Suprapubic skin (tissue), 4 donors: ENCODE results near the gene ID2. TPM values are rescaled to one million over a fixed set of nuclear protein-coding genes. Genes with fewer than 3 reads are reported as not detected.

ENCODE experiments used
- DNase-seq, 2 donors: peaks; one replicate each; pipeline ENCODE4 v3.0.0-alpha.2; 2019; ENCODE audit warnings: low spot score in 2 of 2
- H3K27ac ChIP-seq: fragments of 200-600 bp; sonication (generic); one replicate; pipeline ENCODE4 v1.5.1; 2019
- H3K27me3 ChIP-seq: fragments of 200-600 bp; sonication (generic); one replicate; pipeline ENCODE4 v1.5.1; 2019
- H3K36me3 ChIP-seq: fragments of 200-600 bp; sonication (generic); one replicate; pipeline ENCODE4 v1.5.1; 2019
- H3K4me1 ChIP-seq: fragments of 200-600 bp; sonication (generic); one replicate; pipeline ENCODE4 v1.5.1; 2019
- H3K4me3 ChIP-seq: fragments of 200-600 bp; sonication (generic); one replicate; pipeline ENCODE4 v1.5.1; 2019; ENCODE audit warnings: mild to moderate bottlenecking
- H3K9me3 ChIP-seq: fragments of 200-600 bp; sonication (generic); one replicate; pipeline ENCODE4 v1.5.1; 2019
- CTCF ChIP-seq, 2 donors: fragments of 200-600 bp in 1 of 2; fragments of 450-650 bp in 1 of 2; sonication (generic) in 1 of 2; IDR thresholded peaks; one replicate each; pipeline ENCODE4 v1.5.1; 2016 to 2019; ENCODE audit warnings: antibody characterized with exemption in 2 of 2, mild to moderate bottlenecking in 1 of 2, moderate library complexity in 1 of 2
- EP300 ChIP-seq: sonication (generic); formaldehyde crosslinking; IDR thresholded peaks from one replicate; pipeline ENCODE4 v1.6.1; 2017; ENCODE audit warnings: antibody characterized with exemption
- POLR2A ChIP-seq, 2 donors: fragments of 450-650 bp; IDR thresholded peaks; one replicate each; pipeline ENCODE4 v1.6.1; 2017; ENCODE audit warnings: antibody characterized with exemption in 2 of 2, mild to moderate bottlenecking in 2 of 2, moderate library complexity in 2 of 2
- POLR2AphosphoS5 ChIP-seq, 3 donors: sonication (generic); formaldehyde crosslinking; IDR thresholded peaks; one replicate each; pipeline ENCODE4 v1.6.1; 2017; ENCODE audit warnings: antibody characterized with exemption in 3 of 3
- WGBS: methylation state at CpG from one replicate; pipeline ENCODE4 v1.1.5; 2018; 5-methylcytosine and 5-hydroxymethylcytosine counted together
- total RNA-seq, 4 donors: library from RNA; depleted of rRNA; stranded (reverse); fragments of >200 nt; gene quantifications; one replicate each; pipeline ENCODE4 v1.1.0, GENCODE V29; 2016

The ID2 gene
- total RNA-seq, 4 donors from 2014 or later, result 179 to 249 (median 211) TPM

GRCh38 chr2:8644605-8645175, 37.2 kb upstream of the ID2 start:
- H3K36me3 ChIP-seq, result no peaks in the 10 kb centered on the region
- DNase-seq, result peak in 1 of 2 donors; percentile 44
- H3K4me3 ChIP-seq, result no peak overlapping the region
- no peak overlapping the region for H3K27ac ChIP-seq
- 79% methylated on average over 11 of the region's 19 CpGs for WGBS
- no peaks in the 10 kb centered on the region for H3K27me3 ChIP-seq
- no peaks in the 10 kb centered on the region for H3K9me3 ChIP-seq
- peaks cover 7% of the 10 kb centered on the region for H3K4me1 ChIP-seq
- TF ChIP-seq EP300 (no peak), POLR2AphosphoS5 (IDR thresholded peaks at IDR 0.05) (no peak), POLR2A (IDR thresholded peaks at IDR 0.05) (no peak), CTCF (IDR thresholded peaks at IDR 0.05) (no peak)

GRCh38 chr2:8645176-8645831, 36.6 kb upstream of the ID2 start:
- Histone ChIP-seq H3K4me3 (no peak overlapping the region), H3K9me3 (no peaks in the 10 kb centered on the region), H3K27me3 (no peaks in the 10 kb centered on the region), H3K4me1 (peaks cover 7% of the 10 kb centered on the region), H3K36me3 (no peaks in the 10 kb centered on the region), H3K27ac (no peak overlapping the region)
- peak in 1 of 2 donors; percentile 62 for DNase-seq
- WGBS, result 90% methylated on average over 26 of the region's 51 CpGs
- no peak for TF ChIP-seq POLR2A (IDR thresholded peaks at IDR 0.05)
- TF ChIP-seq CTCF (IDR thresholded peaks at IDR 0.05), result no peak
- TF ChIP-seq POLR2AphosphoS5 (IDR thresholded peaks at IDR 0.05), result no peak
- TF ChIP-seq EP300, result no peak

- H3K4me3 ChIP-seq, result no peak overlapping the region
- WGBS, result no CpG with 5 or more reads among the region's 11 CpGs
- TF ChIP-seq POLR2AphosphoS5 (IDR thresholded peaks at IDR 0.05) (no peak), EP300 (no peak), POLR2A (IDR thresholded peaks at IDR 0.05) (no peak), CTCF (IDR thresholded peaks at IDR 0.05) (no peak)
Observed at GRCh38 chr2:8646731-8647461, 35.0 kb upstream of the ID2 start.

GRCh38 chr2:8647462-8647857, 34.4 kb upstream of the ID2 start:
- WGBS, result no CpG with 5 or more reads among the region's 1 CpG
- no peaks in the 10 kb centered on the region for H3K27me3 ChIP-seq
- H3K27ac ChIP-seq, result no peak overlapping the region
- no peak for DNase-seq
- TF ChIP-seq CTCF (IDR thresholded peaks at IDR 0.05), result no peak
- no peak for TF ChIP-seq POLR2AphosphoS5 (IDR thresholded peaks at IDR 0.05)
- no peak for TF ChIP-seq EP300
- TF ChIP-seq POLR2A (IDR thresholded peaks at IDR 0.05), result no peak
- no peaks in the 10 kb centered on the region for H3K36me3 ChIP-seq
- no peak overlapping the region for H3K4me3 ChIP-seq
- H3K9me3 ChIP-seq, result no peaks in the 10 kb centered on the region
- peaks cover 7% of the 10 kb centered on the region for H3K4me1 ChIP-seq

More at GRCh38 chr2:8646731-8647461, 35.0 kb upstream of the ID2 start:
- Histone ChIP-seq H3K27ac (no peak overlapping the region), H3K4me1 (peaks cover 7% of the 10 kb centered on the region), H3K36me3 (no peaks in the 10 kb centered on the region), H3K9me3 (no peaks in the 10 kb centered on the region), H3K27me3 (no peaks in the 10 kb centered on the region)
- DNase-seq, result no peak
